SK-N-SH (cell line): ENCODE results near the gene RASAL2. TPM values are rescaled to one million over a fixed set of nuclear protein-coding genes. Genes with fewer than 3 reads are reported as not detected.
A peak's percentile ranks its signal among the peaks of the same experiment; 100 is the strongest.

Experiments used
- CTCF ChIA-PET: fragments of 300-600, 350-600 bp; formaldehyde crosslinking; extraction: SDS; loops from one replicate; lab custom pipeline; 2021; lab: Yijun Ruan, JAX
- POLR2A ChIA-PET: fragments of 350-600 bp; sonication (Branson Sonifier 250); formaldehyde crosslinking; extraction: SDS; loops from one replicate; lab custom pipeline; 2020; ENCODE audit warnings: antibody characterized with exemption, inconsistent platforms; lab: Yijun Ruan, JAX
- DNase-seq: peaks from one replicate; pipeline ENCODE4 v3.0.0; 2012
- H2AFZ ChIP-seq: fragments of 200-600 bp; sonication (generic); 2 replicates; pipeline ENCODE4 v1.8.1; 2016; ENCODE audit warnings: antibody characterized with exemption, mild to moderate bottlenecking, low read depth
- H3F3A ChIP-seq: fragments of 200-600 bp; sonication (generic); replicated peaks from 2 replicates; pipeline ENCODE3; 2016; ENCODE audit warnings: antibody characterized with exemption, mild to moderate bottlenecking; ENCODE audit not compliant: insufficient read depth
- H3K27ac ChIP-seq, 2 experiments: fragments of 200-500 bp in 1 of 2; fragments of 200-600 bp in 1 of 2; sonication (Bioruptor generic) in 1 of 2; sonication (generic), shearing (Covaris generic) in 1 of 2; 2 replicates each; pipeline versions ENCODE4 v1.5.1 to v1.6.1; 2014 to 2016; ENCODE audit warnings: low read depth in 2 of 2, inconsistent platforms in 1 of 2, low read length in 1 of 2, mild to moderate bottlenecking in 1 of 2, mixed read lengths in 1 of 2
- H3K27me3 ChIP-seq: fragments of 200-600 bp; sonication (generic), shearing (Covaris generic); 2 replicates; pipeline ENCODE4 v1.6.1; 2016; ENCODE audit warnings: mixed run types; ENCODE audit not compliant: insufficient read depth
- H3K36me3 ChIP-seq, 2 experiments: fragments of 200-500 bp in 1 of 2; fragments of 200-600 bp in 1 of 2; sonication (Bioruptor generic) in 1 of 2; sonication (generic) in 1 of 2; replicated peaks in 1 of 2; 2 replicates each; pipeline versions ENCODE3 to v1.5.1; 2014 to 2016; ENCODE audit warnings: low read length in 1 of 2, mild to moderate bottlenecking in 1 of 2; ENCODE audit not compliant: insufficient read depth in 2 of 2, control insufficient read depth in 1 of 2
- H3K4me1 ChIP-seq, 2 experiments: fragments of 200-500 bp in 1 of 2; fragments of 200-600 bp in 1 of 2; sonication (Bioruptor generic) in 1 of 2; sonication (generic), shearing (Covaris generic) in 1 of 2; 2 replicates each; pipeline versions ENCODE4 v1.5.1 to v1.6.1; 2014 to 2016; ENCODE audit warnings: low read depth in 1 of 2, low read length in 1 of 2, mixed run types in 1 of 2; ENCODE audit not compliant: insufficient read depth in 2 of 2, control insufficient read depth in 1 of 2
- H3K4me2 ChIP-seq: fragments of 200-600 bp; sonication (generic), shearing (Covaris generic); 2 replicates; pipeline ENCODE4 v1.6.1; 2017; ENCODE audit warnings: mixed run types
- H3K4me3 ChIP-seq, 2 experiments: fragments of 200-500 bp in 1 of 2; fragments of 200-600 bp in 1 of 2; sonication (Bioruptor generic) in 1 of 2; sonication (generic), shearing (Covaris generic) in 1 of 2; 2 replicates each; pipeline versions ENCODE4 v1.5.1 to v1.8.1; 2014 to 2016; ENCODE audit warnings: low read depth in 2 of 2, inconsistent platforms in 1 of 2, low read length in 1 of 2, mild to moderate bottlenecking in 1 of 2, mixed read lengths in 1 of 2, moderate library complexity in 1 of 2
- H3K79me2 ChIP-seq: fragments of 200-600 bp; sonication (generic); 2 replicates; pipeline ENCODE4 v1.8.1; 2017; ENCODE audit warnings: mild to moderate bottlenecking; ENCODE audit not compliant: insufficient read depth
- H3K9ac ChIP-seq: fragments of 200-600 bp; sonication (generic); 2 replicates; pipeline ENCODE4 v1.6.1; 2017; ENCODE audit warnings: mixed run types
- H3K9me2 ChIP-seq: fragments of 200-600 bp; sonication (generic); 2 replicates; pipeline ENCODE4 v1.6.1; 2017; ENCODE audit warnings: mixed run types
- H3K9me3 ChIP-seq: fragments of 200-600 bp; sonication (generic); 2 replicates; pipeline ENCODE4 v1.6.1; 2017; ENCODE audit warnings: mixed run types, mild to moderate bottlenecking, moderate library complexity
- H4K20me1 ChIP-seq: fragments of 200-600 bp; sonication (generic); 2 replicates; pipeline ENCODE4 v1.6.1; 2017; ENCODE audit warnings: mild to moderate bottlenecking, mixed run types; ENCODE audit not compliant: insufficient read depth
- ELF1 ChIP-seq: IDR thresholded peaks from 2 replicates; pipeline ENCODE4 v1.4.0; 2012
- EZH2phosphoT487 ChIP-seq: fragments of 200-600 bp; sonication (generic); IDR thresholded peaks from 2 replicates; pipeline ENCODE4 v1.6.1; 2017; ENCODE audit warnings: low read depth, mixed run types, mild to moderate bottlenecking, antibody characterized with exemption, moderate library complexity, borderline replicate concordance
- GABPA ChIP-seq: IDR thresholded peaks from 2 replicates; pipeline ENCODE4 v1.4.0; 2012; ENCODE audit warnings: low read depth, mild to moderate bottlenecking
- IRF3 ChIP-seq: fragments of 150-350 bp; IDR thresholded peaks from 2 replicates; pipeline ENCODE4 v1.6.1; 2016; ENCODE audit warnings: mild to moderate bottlenecking, low read depth, low read length
- NRF1 ChIP-seq: IDR thresholded peaks from 2 replicates; pipeline ENCODE4 v1.6.1; 2012; ENCODE audit warnings: low read depth, mild to moderate bottlenecking, low read length
- RAD21 ChIP-seq: IDR thresholded peaks from 2 replicates; pipeline ENCODE4 v1.6.1; 2012; ENCODE audit warnings: mild to moderate bottlenecking, low read length
- RFX5 ChIP-seq: IDR thresholded peaks from 2 replicates; pipeline ENCODE4 v1.6.1; 2012; ENCODE audit warnings: mild to moderate bottlenecking, improper control_type of control experiment, low read length
- SIN3A ChIP-seq: IDR thresholded peaks from 2 replicates; pipeline ENCODE4 v1.6.1; 2012; ENCODE audit warnings: low read depth, mild to moderate bottlenecking, low read length, moderate library complexity, borderline replicate concordance
- SMC3 ChIP-seq: IDR thresholded peaks from 2 replicates; pipeline ENCODE4 v1.6.1; 2012; ENCODE audit warnings: low read depth, low read length, improper control_type of control experiment
- USF1 ChIP-seq: IDR thresholded peaks from 2 replicates; pipeline ENCODE4 v1.4.0; 2012; ENCODE audit warnings: low read depth, borderline replicate concordance
- ZBTB33 ChIP-seq: IDR thresholded peaks from 2 replicates; pipeline ENCODE4 v1.4.0; 2012; ENCODE audit warnings: low read depth, borderline replicate concordance
- WGBS: methylation state at CpG from one replicate; pipeline ENCODE4 v1.1.6; 2017; ENCODE audit warnings: low lambda C conversion rate; 5-methylcytosine and 5-hydroxymethylcytosine counted together
- polyA plus RNA-seq, 3 experiments: library from polyadenylated mRNA; depleted of rRNA; stranded (reverse); fragments of >200 nt; gene quantifications; 2 replicates each; pipeline ENCODE4 v1.2.3, GENCODE V29; 2012
- TF ChIP-seq, protein P1 (sequence below): fragments of 200-600 bp; sonication (generic); IDR thresholded peaks from 2 replicates; pipeline ENCODE4 v1.6.1; 2017; ENCODE audit warnings: antibody characterized with exemption, mild to moderate bottlenecking, moderate library complexity

The RASAL2 gene
- polyA plus RNA-seq, 1 of the 3 experiments (the other 2 are of a cell fraction), result 6.9 TPM

GRCh38 chr1:178308438-178308837 is 214.5 kb downstream of the RASAL2 start:
- ChIA-PET POLR2A (no interaction called here), CTCF (interaction anchor here (1.0 to 7.7 kb wide), 4 partner anchors 9 to 694 kb away, joined by 4 to 68 read pairs (median 13); no protein-coding TSS in a partner anchor)
- H3K9me2 ChIP-seq, result no peaks in the 10 kb centered on the region
- H3K4me1 ChIP-seq, result no peaks in the 10 kb centered on the region; a peak in 1 of 4 replicates
- no peak overlapping the region for H3K4me3 ChIP-seq
- peaks cover 20% of the 10 kb centered on the region; the same call in 1 of the 2 replicates for H3K79me2 ChIP-seq
- no peak overlapping the region for H3K9ac ChIP-seq
- TF ChIP-seq EZH2phosphoT487 (no peak), USF1 (no peak), IRF3 (no peak), GABPA (no peak), SMC3 (no peak), SIN3A (no peak)
- no peak for DNase-seq
- no peak overlapping the region for H3K27ac ChIP-seq
- H3F3A ChIP-seq, result peaks cover 5% of the 10 kb centered on the region
- H4K20me1 ChIP-seq, result no peaks in the 10 kb centered on the region
- H3K27me3 ChIP-seq, result no peaks in the 10 kb centered on the region
- no peak overlapping the region for H2AFZ ChIP-seq
- H3K9me3 ChIP-seq, result no peaks in the 10 kb centered on the region
- H3K36me3 ChIP-seq, result no peaks in the 10 kb centered on the region
- no peak overlapping the region for H3K4me2 ChIP-seq

- Histone ChIP-seq H3K4me1 (no peaks in the 10 kb centered on the region; a peak in 1 of 4 replicates), H3K9me2 (no peaks in the 10 kb centered on the region), H3K36me3 (no peaks in the 10 kb centered on the region), H3K79me2 (peaks cover 19% of the 10 kb centered on the region; the same call in 1 of the 2 replicates), H3K27ac (no peak overlapping the region), H3K4me3 (no peak overlapping the region), H3K27me3 (no peaks in the 10 kb centered on the region), H3K9me3 (no peaks in the 10 kb centered on the region), H4K20me1 (no peaks in the 10 kb centered on the region), H2AFZ (no peak overlapping the region), H3K4me2 (no peak overlapping the region), H3K9ac (no peak overlapping the region), H3F3A (peaks cover 5% of the 10 kb centered on the region)
- CTCF ChIA-PET, result interaction anchor here (0.6 to 7.7 kb wide), 32 partner anchors 10 to 753 kb away, joined by 3 to 68 read pairs (median 4); no protein-coding TSS in a partner anchor
- 0% methylated on average over 1 of the region's 1 CpG for WGBS
- DNase-seq, result peak; percentile 50
- POLR2A ChIA-PET, result no interaction called here
- TF ChIP-seq SMC3, result peak; percentile 55
- no peak for TF ChIP-seq ZBTB33
- TF ChIP-seq, protein P1, sequence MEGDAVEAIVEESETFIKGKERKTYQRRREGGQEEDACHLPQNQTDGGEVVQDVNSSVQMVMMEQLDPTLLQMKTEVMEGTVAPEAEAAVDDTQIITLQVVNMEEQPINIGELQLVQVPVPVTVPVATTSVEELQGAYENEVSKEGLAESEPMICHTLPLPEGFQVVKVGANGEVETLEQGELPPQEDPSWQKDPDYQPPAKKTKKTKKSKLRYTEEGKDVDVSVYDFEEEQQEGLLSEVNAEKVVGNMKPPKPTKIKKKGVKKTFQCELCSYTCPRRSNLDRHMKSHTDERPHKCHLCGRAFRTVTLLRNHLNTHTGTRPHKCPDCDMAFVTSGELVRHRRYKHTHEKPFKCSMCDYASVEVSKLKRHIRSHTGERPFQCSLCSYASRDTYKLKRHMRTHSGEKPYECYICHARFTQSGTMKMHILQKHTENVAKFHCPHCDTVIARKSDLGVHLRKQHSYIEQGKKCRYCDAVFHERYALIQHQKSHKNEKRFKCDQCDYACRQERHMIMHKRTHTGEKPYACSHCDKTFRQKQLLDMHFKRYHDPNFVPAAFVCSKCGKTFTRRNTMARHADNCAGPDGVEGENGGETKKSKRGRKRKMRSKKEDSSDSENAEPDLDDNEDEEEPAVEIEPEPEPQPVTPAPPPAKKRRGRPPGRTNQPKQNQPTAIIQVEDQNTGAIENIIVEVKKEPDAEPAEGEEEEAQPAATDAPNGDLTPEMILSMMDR, result peak; percentile 85
- TF ChIP-seq RAD21, result peak; percentile 85
- TF ChIP-seq ELF1, result no peak
- TF ChIP-seq NRF1, result 0 out of 2 replicates have a peak, but pooled peaks have one; percentile 7
- TF ChIP-seq RFX5, result peak; percentile 41; the same call in 1 of the 2 replicates
Observed at GRCh38 chr1:178310685-178311105, 216.8 kb downstream of the RASAL2 start.
